Natural killer cell (primary cell): Measurements from ENCODE around the gene SNX13. TPM values are rescaled to one million over a fixed set of nuclear protein-coding genes. Genes with fewer than 3 reads are reported as not detected.

ENCODE experiments used
- ATAC-seq, 3 donors: fragments of 150-1000 bp in 2 of 3; fragments of 200-7000 bp in 1 of 3; cut with Tn5 transposase; 1 replicate in 1 of 3; 2 replicates in 2 of 3; pipeline ENCODE4 v1.10.0; 2021; ENCODE audit warnings: mild to moderate bottlenecking in 2 of 3, moderate library complexity in 2 of 3
- DNase-seq, 2 donors: peaks; one replicate each; pipeline versions ENCODE4 v3.0.0 to v3.0.0-alpha.2; 2013 to 2021; ENCODE audit warnings: mixed read lengths in 1 of 2
- H3K27ac ChIP-seq: one replicate; pipeline ENCODE4 v1.5.1; 2013; ENCODE audit warnings: mild to moderate bottlenecking, low read length
- H3K27me3 ChIP-seq: one replicate; pipeline ENCODE4 v1.6.1; 2013; ENCODE audit warnings: low read length; ENCODE audit not compliant: control insufficient read depth, insufficient read depth
- H3K36me3 ChIP-seq: one replicate; pipeline ENCODE4 v1.6.1; 2013; ENCODE audit warnings: low read length; ENCODE audit not compliant: control insufficient read depth, insufficient read depth
- H3K4me1 ChIP-seq: one replicate; pipeline ENCODE4 v1.6.1; 2013; ENCODE audit warnings: low read length; ENCODE audit not compliant: control insufficient read depth, insufficient read depth
- H3K4me3 ChIP-seq: one replicate; pipeline ENCODE4 v1.5.1; 2013; ENCODE audit warnings: low read length
- H3K9me3 ChIP-seq: one replicate; pipeline ENCODE4 v1.6.1; 2013; ENCODE audit warnings: low read length; ENCODE audit not compliant: control insufficient read depth, insufficient read depth
- H3K27ac Mint-ChIP-seq, 2 donors: one replicate each; pipeline ENCODE4 v1.8.0; 2022; ENCODE audit warnings: mild to moderate bottlenecking in 2 of 2, mixed read lengths in 2 of 2, moderate library complexity in 1 of 2
- H3K27me3 Mint-ChIP-seq, 2 donors: one replicate each; pipeline ENCODE4 v1.8.0; 2022; ENCODE audit warnings: low read depth in 2 of 2, mixed read lengths in 2 of 2
- H3K36me3 Mint-ChIP-seq: one replicate; pipeline ENCODE4 v1.8.0; 2022; ENCODE audit warnings: mixed read lengths
- H3K4me1 Mint-ChIP-seq, 2 donors: one replicate each; pipeline ENCODE4 v1.8.0; 2022; ENCODE audit warnings: mixed read lengths in 2 of 2
- H3K4me3 Mint-ChIP-seq: one replicate; pipeline ENCODE4 v1.8.0; 2022; ENCODE audit warnings: mild to moderate bottlenecking, moderate library complexity, mixed read lengths
- H3K9me3 Mint-ChIP-seq, 2 donors: one replicate each; pipeline ENCODE4 v1.8.0; 2022; ENCODE audit warnings: mixed read lengths in 2 of 2
- CTCF ChIP-seq: fragments of 200-600 bp; IDR thresholded peaks from one replicate; pipeline ENCODE4 v1.8.0; 2022; ENCODE audit warnings: antibody characterized with exemption
- WGBS: methylation state at CpG from one replicate; pipeline ENCODE4 v1.1.7; 2013; ENCODE audit warnings: missing lambda C conversion rate; ENCODE audit not compliant: insufficient coverage; 5-methylcytosine and 5-hydroxymethylcytosine counted together
- intact Hi-C: fragments of 100-400 bp; cut with micrococcal nuclease; formaldehyde crosslinking; loops from one replicate; pipeline ENCODE4 v1.14.2; 2022
- total RNA-seq, 4 donors: library from RNA; stranded (reverse); fragments of 120-200 nt in 1 of 4; gene quantifications; one replicate each; pipeline versions ENCODE4 v1.2.3 to v1.2.4, GENCODE V29; 2013 to 2022

SNX13 gene
- total RNA-seq, 3 donors from 2014 or later (not counting 1 experiment from before 2014, with no cell fraction given) = 34.8 to 38.5 (median 37.4) TPM

GRCh38 chr7:17898111-17898510 lies 42.2 kb downstream of the SNX13 start:
- WGBS = 100% methylated on average over 1 of the region's 4 CpGs
- intact Hi-C loops = no loop called here
- peaks cover 10 to 19% of the 10 kb centered on the region in 2 donors for H3K4me1 Mint-ChIP-seq
- Histone ChIP-seq H3K9me3 (no peaks in the 10 kb centered on the region), H3K36me3 (peaks cover 4% of the 10 kb centered on the region), H3K4me3 (no peak overlapping the region), H3K27ac (no peak overlapping the region), H3K27me3 (no peaks in the 10 kb centered on the region), H3K4me1 (peaks cover 4% of the 10 kb centered on the region)
- DNase-seq (no peak), ATAC-seq (no peak)
- H3K9me3 Mint-ChIP-seq = no peaks in the 10 kb centered on the region
- no peak overlapping the region for H3K27ac Mint-ChIP-seq
- no peaks in the 10 kb centered on the region for H3K36me3 Mint-ChIP-seq
- no peak for TF ChIP-seq CTCF
- no peaks in the 10 kb centered on the region for H3K27me3 Mint-ChIP-seq
- no peak overlapping the region for H3K4me3 Mint-ChIP-seq

GRCh38 chr7:17887286-17887685 lies 53.0 kb downstream of the SNX13 start:
- no peak for ATAC-seq
- WGBS = 100% methylated on average over 1 of the region's 2 CpGs
- H3K4me1 ChIP-seq = no peaks in the 10 kb centered on the region
- Mint-ChIP-seq H3K27me3 (no peaks in the 10 kb centered on the region), H3K27ac (no peak overlapping the region), H3K4me3 (no peak overlapping the region), H3K9me3 (no peaks in the 10 kb centered on the region), H3K36me3 (peaks cover 7% of the 10 kb centered on the region), H3K4me1 (no peaks in the 10 kb centered on the region)
- H3K27ac ChIP-seq = no peak overlapping the region
- peaks cover 24% of the 10 kb centered on the region for H3K36me3 ChIP-seq
- TF ChIP-seq CTCF = no peak
- no peak for DNase-seq
- no peaks in the 10 kb centered on the region for H3K9me3 ChIP-seq
- no peaks in the 10 kb centered on the region for H3K27me3 ChIP-seq
- no peak overlapping the region for H3K4me3 ChIP-seq
- intact Hi-C loops = no loop called here

DNA sequence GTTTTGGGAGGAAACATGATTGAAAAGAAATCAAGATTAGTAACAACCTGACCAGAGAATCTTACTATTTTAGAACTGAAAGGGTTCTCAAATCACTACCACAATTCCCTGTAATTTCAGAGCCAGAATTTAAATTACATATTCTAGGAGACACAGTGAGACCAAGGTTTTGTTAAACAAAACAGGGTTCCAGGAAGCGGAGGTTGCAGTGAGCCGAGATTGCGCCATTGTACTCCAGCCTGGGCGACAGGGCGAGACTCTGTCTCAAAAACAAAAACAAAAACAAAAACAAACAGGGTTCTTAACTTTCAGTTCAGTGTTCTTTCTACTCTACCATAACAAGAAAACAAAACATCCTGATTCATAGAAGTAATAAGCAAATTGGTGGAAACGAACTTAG lies 57.6 kb downstream of the SNX13 start:
- H3K36me3 Mint-ChIP-seq = peaks cover 2% of the 10 kb centered on the region

More for the DNA sequence above, 57.6 kb downstream of the SNX13 start:
- Mint-ChIP-seq H3K27ac (no peak overlapping the region), H3K4me1 (no peaks in the 10 kb centered on the region), H3K4me3 (no peak overlapping the region), H3K9me3 (no peaks in the 10 kb centered on the region), H3K27me3 (no peaks in the 10 kb centered on the region)
- Histone ChIP-seq H3K4me1 (no peaks in the 10 kb centered on the region), H3K36me3 (peaks cover 21% of the 10 kb centered on the region), H3K9me3 (no peaks in the 10 kb centered on the region), H3K27me3 (no peaks in the 10 kb centered on the region), H3K27ac (no peak overlapping the region), H3K4me3 (no peak overlapping the region)
- no peak for DNase-seq
- intact Hi-C loops = no loop called here
- WGBS = 99% methylated on average over 5 of the region's 6 CpGs
- ATAC-seq = no peak
- no peak for TF ChIP-seq CTCF
